Measurements from ENCODE around the gene CD82.
"Not testable (repeated sequence)": the region's sequence is repeated elsewhere in the genome, so short reads cannot be mapped to it uniquely, and the experiment has no call there.

Gene CD82

DNA sequence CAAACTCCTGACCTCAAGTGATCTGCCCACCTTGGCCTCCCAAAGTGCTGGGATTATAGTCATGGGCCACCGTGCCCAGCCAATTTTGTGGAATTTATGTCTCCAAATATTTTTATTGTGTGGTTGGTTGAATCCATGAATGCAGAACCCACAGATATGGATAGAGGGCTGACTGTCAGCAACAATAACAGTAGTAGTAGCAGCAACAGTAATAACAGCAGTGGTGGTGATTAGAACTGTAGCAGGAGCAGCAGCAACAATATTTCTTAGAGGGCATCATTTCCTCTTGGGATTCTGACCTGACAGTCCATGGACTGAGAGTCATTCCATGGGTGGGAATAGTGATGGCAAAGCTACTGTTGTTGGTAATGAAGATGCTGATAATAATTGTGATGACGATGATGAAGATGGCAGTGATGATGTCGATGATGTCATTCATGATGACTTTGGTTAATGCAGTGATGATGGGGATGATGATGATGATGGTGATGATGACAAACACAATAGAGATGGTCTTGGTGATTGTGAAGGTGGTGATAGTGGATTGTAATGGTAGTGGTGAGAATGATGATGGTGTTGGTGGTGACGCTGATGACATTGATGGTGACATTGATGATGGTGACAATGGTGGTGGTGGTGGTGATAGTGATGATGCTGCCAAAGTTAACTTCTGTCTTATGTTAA lies 13.9 kb upstream of the CD82 start:
- Histone ChIP-seq H3K4me1 (ENCODE audit: control insufficient read depth in 1 of 2, insufficient read depth in 1 of 2, low read depth in 1 of 2, low read length in 1 of 2) (peaks cover 0 to under 1% of the 10 kb centered on the region in 2 experiments), H3K27me3 (no peaks in the 10 kb centered on the region), H3K9me3 (no peaks in the 10 kb centered on the region), H3K36me3 (no peaks in the 10 kb centered on the region), H3K27ac (no peak overlapping the region), H3K4me3 (ENCODE audit: low read depth in 1 of 2, low read length in 1 of 2) (no peak overlapping the region)
- TF ChIP-seq, protein P1, sequence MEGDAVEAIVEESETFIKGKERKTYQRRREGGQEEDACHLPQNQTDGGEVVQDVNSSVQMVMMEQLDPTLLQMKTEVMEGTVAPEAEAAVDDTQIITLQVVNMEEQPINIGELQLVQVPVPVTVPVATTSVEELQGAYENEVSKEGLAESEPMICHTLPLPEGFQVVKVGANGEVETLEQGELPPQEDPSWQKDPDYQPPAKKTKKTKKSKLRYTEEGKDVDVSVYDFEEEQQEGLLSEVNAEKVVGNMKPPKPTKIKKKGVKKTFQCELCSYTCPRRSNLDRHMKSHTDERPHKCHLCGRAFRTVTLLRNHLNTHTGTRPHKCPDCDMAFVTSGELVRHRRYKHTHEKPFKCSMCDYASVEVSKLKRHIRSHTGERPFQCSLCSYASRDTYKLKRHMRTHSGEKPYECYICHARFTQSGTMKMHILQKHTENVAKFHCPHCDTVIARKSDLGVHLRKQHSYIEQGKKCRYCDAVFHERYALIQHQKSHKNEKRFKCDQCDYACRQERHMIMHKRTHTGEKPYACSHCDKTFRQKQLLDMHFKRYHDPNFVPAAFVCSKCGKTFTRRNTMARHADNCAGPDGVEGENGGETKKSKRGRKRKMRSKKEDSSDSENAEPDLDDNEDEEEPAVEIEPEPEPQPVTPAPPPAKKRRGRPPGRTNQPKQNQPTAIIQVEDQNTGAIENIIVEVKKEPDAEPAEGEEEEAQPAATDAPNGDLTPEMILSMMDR (IDR thresholded peaks at IDR 0.05) = no peak

DNA sequence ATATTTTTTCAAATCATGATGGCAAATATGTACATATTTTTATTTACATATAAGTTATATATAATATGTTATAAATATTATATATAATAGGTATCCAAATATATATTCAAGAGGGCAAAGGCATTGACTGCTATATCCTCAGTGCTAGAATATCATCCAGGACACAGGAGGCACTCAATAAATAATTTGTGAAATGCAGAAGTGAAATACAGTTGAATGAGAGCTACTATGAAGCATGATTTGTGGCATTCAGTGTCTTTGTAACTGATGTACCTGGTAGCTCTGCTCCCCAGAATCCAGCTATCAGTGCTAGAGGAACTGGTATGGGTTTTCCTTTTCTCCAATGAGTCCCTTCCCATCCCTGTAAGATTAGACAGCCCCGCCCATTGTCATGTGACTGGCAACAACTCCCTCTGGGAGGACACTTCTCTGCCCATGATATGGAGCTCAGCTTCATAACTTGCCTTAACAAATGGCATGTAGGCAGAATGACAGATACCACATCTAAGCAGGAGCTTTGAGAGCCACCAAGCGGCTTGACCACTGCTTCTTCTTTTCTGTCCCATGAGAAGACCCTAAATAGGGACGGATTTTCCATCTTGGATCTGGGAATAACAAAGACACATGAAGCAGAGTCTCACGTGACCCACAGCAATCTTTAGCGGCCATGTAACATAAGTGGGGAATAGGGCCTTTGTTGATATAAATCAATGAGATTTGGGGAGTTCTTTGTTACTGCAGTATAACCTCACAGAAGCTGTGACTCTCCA lies 10.2 kb upstream of the CD82 start:
- H3K27ac ChIP-seq = no peak overlapping the region
- no peaks in the 10 kb centered on the region for H3K27me3 ChIP-seq
- peaks cover 12 to 16% of the 10 kb centered on the region in 2 experiments for H3K4me1 ChIP-seq (ENCODE audit: control insufficient read depth in 1 of 2, insufficient read depth in 1 of 2, low read depth in 1 of 2, low read length in 1 of 2)
- no peak overlapping the region for H3K4me3 ChIP-seq (ENCODE audit: low read depth in 1 of 2, low read length in 1 of 2)
- no peaks in the 10 kb centered on the region for H3K9me3 ChIP-seq
- no peaks in the 10 kb centered on the region for H3K36me3 ChIP-seq
- TF ChIP-seq, protein P1 (IDR thresholded peaks at IDR 0.05) = no peak

DNA sequence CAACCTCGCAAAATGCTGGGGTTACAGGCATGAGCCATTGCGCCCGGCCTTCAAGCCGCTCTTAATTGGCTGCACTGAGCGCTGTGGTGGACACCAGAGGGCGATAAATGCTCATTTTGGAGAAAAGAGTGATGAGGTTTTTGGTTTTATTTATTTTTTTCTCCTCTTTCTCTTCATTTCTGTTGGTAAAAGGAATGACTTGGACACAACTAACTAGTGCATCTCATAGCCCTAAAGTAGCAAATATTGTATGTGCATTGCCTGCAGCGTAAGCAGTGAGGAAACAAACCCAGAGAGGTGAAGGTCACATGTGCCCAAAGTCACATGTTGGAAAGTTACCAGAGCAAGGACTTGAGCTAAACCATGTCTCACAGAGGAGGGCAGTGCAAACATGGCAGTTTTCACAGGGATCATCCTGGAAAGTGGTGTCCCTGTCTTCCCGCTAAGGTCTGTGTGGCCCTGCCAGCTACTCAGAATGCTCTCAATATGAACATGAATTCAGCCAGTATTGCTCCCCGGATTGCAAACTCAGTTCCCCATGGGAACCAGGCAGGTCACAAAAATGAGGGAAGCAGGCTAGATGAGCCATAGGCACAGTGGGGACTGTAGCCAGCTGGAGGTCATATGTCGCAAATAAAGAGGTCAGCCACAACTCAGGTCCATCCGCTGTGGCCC lies 8.6 kb upstream of the CD82 start:
- Histone ChIP-seq H3K27ac (no peak overlapping the region), H3K36me3 (no peaks in the 10 kb centered on the region), H3K9me3 (no peaks in the 10 kb centered on the region), H3K4me3 (ENCODE audit: low read depth in 1 of 2, low read length in 1 of 2) (no peak overlapping the region), H3K27me3 (no peaks in the 10 kb centered on the region), H3K4me1 (ENCODE audit: control insufficient read depth in 1 of 2, insufficient read depth in 1 of 2, low read depth in 1 of 2, low read length in 1 of 2) (peaks cover 12 to 16% of the 10 kb centered on the region in 2 experiments)
- TF ChIP-seq, protein P1 (IDR thresholded peaks at IDR 0.05) = peak; percentile 77

DNA sequence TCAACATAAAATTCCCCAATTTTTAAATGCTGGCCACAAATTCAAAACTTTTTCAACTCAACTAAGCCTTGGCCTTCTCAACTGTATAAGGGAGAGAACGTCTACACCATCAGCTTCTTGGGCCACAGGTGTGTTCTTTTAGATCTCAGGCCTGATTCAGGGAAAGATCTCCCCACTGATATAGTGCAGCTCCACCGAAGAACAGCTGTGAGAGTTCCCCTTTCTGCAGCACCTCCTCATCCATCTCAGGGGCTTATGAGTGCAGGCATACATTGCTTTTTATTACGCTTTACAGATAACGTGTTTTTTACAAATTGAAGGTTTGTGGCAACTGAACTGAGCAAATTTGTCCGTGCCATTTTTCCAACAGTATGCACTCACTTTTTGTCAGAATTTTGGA lies 8.0 kb upstream of the CD82 start:
- Histone ChIP-seq H3K27me3 (no peaks in the 10 kb centered on the region), H3K9me3 (no peaks in the 10 kb centered on the region), H3K4me1 (ENCODE audit: control insufficient read depth in 1 of 2, insufficient read depth in 1 of 2, low read depth in 1 of 2, low read length in 1 of 2) (peaks cover 12 to 16% of the 10 kb centered on the region in 2 experiments), H3K36me3 (no peaks in the 10 kb centered on the region), H3K27ac (no peak overlapping the region), H3K4me3 (ENCODE audit: low read depth in 1 of 2, low read length in 1 of 2) (no peak overlapping the region)
- TF ChIP-seq, protein P1 (IDR thresholded peaks at IDR 0.05) = no peak

DNA sequence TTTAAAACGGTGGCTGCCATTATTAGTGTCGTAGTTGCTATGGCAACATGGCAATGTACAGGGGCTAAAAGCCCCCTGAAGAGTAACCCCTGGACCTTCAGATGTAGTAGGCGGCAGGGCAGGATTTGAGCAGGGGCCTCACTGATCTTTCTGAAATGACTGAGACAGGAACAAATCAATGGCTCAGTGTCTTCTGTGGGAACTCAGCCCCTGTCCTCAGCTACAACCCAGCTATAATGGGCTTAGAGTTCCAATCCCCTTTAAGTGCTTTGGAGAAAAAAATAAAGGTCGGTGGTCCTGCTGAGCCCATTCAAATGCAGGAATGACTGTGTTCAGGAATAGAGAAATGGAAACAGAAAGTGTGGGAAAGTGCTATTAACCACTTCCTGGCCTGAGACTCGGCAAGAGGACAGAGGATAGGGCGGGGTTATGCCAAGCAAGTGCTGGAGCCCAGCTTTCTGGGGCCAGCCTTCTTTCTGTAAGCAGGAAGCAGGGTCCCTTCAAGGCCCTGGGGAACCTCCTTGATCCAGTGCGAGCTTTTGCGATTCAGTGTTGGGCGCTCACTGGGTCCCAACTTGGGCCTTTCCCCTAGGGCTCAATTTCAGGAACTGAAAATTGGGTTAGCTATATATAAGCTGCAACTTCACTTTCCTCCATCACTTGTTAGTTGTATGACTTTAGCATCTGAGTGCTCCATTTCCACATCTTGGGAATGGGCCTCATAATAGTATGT lies 6.1 kb upstream of the CD82 start:
- H3K27ac ChIP-seq = no peak overlapping the region
- no peaks in the 10 kb centered on the region for H3K36me3 ChIP-seq
- no peaks in the 10 kb centered on the region for H3K9me3 ChIP-seq
- H3K27me3 ChIP-seq = no peaks in the 10 kb centered on the region
- peaks cover 14 to 19% of the 10 kb centered on the region in 2 experiments for H3K4me1 ChIP-seq (ENCODE audit: control insufficient read depth in 1 of 2, insufficient read depth in 1 of 2, low read depth in 1 of 2, low read length in 1 of 2)
- no peak overlapping the region for H3K4me3 ChIP-seq (ENCODE audit: low read depth in 1 of 2, low read length in 1 of 2)
- TF ChIP-seq, protein P1 (IDR thresholded peaks at IDR 0.05) = no peak

DNA sequence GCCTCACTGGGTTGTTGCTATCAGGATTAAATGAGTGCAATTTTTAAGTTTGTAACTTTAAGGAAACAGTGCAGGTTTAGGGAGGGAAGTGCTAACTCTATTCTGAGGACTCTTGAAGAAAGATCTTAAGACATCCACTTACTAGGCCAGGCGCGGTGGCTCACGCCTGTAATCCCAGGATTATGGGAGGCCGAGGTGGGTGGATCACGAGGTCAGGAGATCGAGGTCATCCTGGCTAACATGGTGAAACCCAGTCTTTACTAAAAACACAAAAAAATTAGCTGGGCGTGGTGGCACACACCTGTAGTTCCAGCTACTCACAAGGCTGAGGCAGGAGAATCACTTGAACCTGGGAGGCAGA lies 5.5 kb upstream of the CD82 start:
- not testable (repeated sequence) for H3K27me3 ChIP-seq; H3K36me3 ChIP-seq; H3K9me3 ChIP-seq; H3K27ac ChIP-seq; H3K4me3 ChIP-seq (ENCODE audit: low read depth in 1 of 2, low read length in 1 of 2)
- peaks cover 19 to 24% of the 10 kb centered on the region in 2 experiments for H3K4me1 ChIP-seq (ENCODE audit: control insufficient read depth in 1 of 2, insufficient read depth in 1 of 2, low read depth in 1 of 2, low read length in 1 of 2)
